GM12891 (cell line): ENCODE results near the gene CPM.

Experiments
- PAX5 ChIP-seq: IDR thresholded peaks from 2 replicates; pipeline ENCODE4 v1.6.1; 2011; ENCODE audit warnings: low read length, moderate library complexity, mild to moderate bottlenecking; ENCODE audit not compliant: insufficient read depth, severe bottlenecking
- POLR2A ChIP-seq: IDR thresholded peaks from 2 replicates; pipeline ENCODE4 v1.6.1; 2011; ENCODE audit warnings: low read depth, low read length, control low read depth
- POLR2AphosphoS5 ChIP-seq: IDR thresholded peaks from 2 replicates; pipeline ENCODE4 v1.6.1; 2011; ENCODE audit warnings: low read depth, low read length, control low read depth
- TAF1 ChIP-seq: IDR thresholded peaks from 2 replicates; pipeline ENCODE4 v1.6.1; 2011; ENCODE audit warnings: low read depth, low read length, control low read depth

DNA sequence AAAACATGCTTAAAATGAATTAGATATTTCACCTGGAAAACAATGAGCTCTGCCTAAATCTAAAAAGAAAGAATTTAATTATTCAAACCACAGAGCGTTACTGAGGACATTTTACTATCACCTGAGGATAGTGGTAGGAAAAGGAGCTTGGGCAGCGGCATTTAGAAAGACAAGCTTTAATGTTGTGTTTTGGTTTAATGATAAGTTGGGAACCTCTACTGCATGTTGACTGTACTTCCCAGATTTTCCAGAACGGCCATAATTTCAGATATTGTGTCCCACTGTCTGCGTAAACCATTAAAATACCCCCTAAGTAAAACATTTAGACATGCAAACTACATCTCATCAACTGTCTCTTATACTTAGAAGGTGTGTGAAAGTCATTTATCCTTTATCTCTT lies 55.4 kb downstream of the CPM start:
- no peak for TF ChIP-seq POLR2A
- no peak for TF ChIP-seq POLR2AphosphoS5
- no peak for TF ChIP-seq TAF1
- no peak for TF ChIP-seq PAX5
